Measurements from ENCODE around the gene PARD3B. TPM values are rescaled to one million over a fixed set of nuclear protein-coding genes. Genes with fewer than 3 reads are reported as not detected.

The PARD3B gene
- total and polyA plus RNA-seq, 7 donors, result 0.42 to 6.0 (median 4.8) TPM

DNA sequence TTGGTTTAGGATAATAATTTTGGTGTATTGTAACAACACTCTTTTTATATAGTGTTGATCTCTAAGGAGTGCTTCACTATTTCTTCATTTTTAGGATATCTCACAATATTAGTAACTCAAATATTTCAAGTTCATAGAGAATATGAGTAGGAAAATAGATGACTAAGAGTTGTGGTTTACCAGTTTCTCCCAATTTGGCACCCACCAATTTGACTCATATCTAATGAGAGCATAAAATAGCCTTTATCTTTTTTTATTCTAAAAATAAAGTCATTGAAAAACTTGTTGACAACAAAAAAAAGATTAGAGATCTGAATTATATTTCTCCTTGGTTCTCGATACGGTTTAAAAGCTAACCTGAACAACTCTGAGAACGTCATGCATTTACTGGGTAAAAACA lies 204.0 kb downstream of the PARD3B start:
- TF ChIP-seq, protein P1, sequence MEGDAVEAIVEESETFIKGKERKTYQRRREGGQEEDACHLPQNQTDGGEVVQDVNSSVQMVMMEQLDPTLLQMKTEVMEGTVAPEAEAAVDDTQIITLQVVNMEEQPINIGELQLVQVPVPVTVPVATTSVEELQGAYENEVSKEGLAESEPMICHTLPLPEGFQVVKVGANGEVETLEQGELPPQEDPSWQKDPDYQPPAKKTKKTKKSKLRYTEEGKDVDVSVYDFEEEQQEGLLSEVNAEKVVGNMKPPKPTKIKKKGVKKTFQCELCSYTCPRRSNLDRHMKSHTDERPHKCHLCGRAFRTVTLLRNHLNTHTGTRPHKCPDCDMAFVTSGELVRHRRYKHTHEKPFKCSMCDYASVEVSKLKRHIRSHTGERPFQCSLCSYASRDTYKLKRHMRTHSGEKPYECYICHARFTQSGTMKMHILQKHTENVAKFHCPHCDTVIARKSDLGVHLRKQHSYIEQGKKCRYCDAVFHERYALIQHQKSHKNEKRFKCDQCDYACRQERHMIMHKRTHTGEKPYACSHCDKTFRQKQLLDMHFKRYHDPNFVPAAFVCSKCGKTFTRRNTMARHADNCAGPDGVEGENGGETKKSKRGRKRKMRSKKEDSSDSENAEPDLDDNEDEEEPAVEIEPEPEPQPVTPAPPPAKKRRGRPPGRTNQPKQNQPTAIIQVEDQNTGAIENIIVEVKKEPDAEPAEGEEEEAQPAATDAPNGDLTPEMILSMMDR (IDR thresholded peaks at IDR 0.05), result no peak
- intact Hi-C loops (cut with DNase I), result loop anchor here in 1 of 2 donors (10.0 kb wide), 1 partner anchor 1755 kb away; no protein-coding TSS in a partner anchor
- H3K27me3 ChIP-seq (ENCODE audit: insufficient read depth in 3 of 3, low read length in 2 of 3), result no peaks in the 10 kb centered on the region
- H3K9me3 ChIP-seq, result no peaks in the 10 kb centered on the region
- no peak overlapping the region for H3K4me3 ChIP-seq
- no peak for ATAC-seq
- WGBS, 3 donors, result 81 to 97% (median 86%) methylated on average over 3 of the region's 3 CpGs
- no peak overlapping the region for H3K27ac ChIP-seq
- DNase-seq, result no peak
- H3K36me3 ChIP-seq (ENCODE audit: insufficient read depth in 1 of 2, low read depth in 1 of 2), result no peaks in the 10 kb centered on the region
- H3K4me1 ChIP-seq, result no peaks in the 10 kb centered on the region

DNA sequence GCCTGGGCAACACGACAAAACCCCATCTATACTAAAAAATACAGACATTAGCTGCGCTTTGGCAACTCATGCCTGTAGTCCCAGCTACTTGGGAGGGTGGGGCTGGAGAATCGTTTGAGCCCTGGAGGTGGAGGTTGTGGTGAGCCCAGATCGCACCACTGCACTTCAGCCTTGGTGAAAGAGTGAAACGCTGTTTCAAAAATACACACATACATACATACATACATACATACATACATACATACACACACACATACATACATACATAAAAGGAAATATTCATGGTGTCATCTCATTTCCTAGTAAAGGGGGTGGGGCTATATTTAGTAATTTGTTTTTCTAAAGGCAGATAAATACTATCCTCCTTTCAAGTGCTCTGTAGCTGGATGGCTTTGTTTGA lies 205.1 kb downstream of the PARD3B start:
- Histone ChIP-seq H3K4me1 (no peaks in the 10 kb centered on the region), H3K27me3 (ENCODE audit: insufficient read depth in 3 of 3, low read length in 2 of 3) (no peaks in the 10 kb centered on the region), H3K4me3 (no peak overlapping the region), H3K27ac (no peak overlapping the region), H3K36me3 (ENCODE audit: insufficient read depth in 1 of 2, low read depth in 1 of 2) (no peaks in the 10 kb centered on the region), H3K9me3 (no peaks in the 10 kb centered on the region)
- WGBS, 3 donors, result 92% methylated on average over 5 of the region's 5 CpGs
- DNase-seq (no peak), ATAC-seq (no peak)
- TF ChIP-seq, protein P1 (IDR thresholded peaks at IDR 0.05), result no peak
- intact Hi-C loops (cut with DNase I), result no loop called here

DNA sequence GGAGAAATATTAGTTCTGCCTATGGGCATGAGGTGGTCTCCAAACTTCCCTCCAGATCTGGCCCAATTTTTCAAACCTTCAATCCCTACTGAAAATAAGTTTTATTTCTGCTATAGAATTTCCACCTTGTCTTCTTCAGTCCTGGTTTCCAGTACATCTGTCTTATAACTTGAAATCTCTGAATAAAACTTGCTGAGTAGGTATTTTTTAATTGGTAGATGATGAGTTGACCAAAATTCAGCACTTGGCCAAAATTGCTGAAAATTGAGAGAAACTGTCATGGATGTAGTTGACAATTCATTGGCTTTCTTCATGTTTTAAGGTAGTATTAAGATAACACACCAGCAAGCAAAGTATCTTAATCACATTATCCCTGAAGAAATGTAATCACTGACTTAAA lies 206.2 kb downstream of the PARD3B start:
- Histone ChIP-seq H3K4me3 (no peak overlapping the region), H3K27ac (no peak overlapping the region), H3K27me3 (ENCODE audit: insufficient read depth in 3 of 3, low read length in 2 of 3) (no peaks in the 10 kb centered on the region), H3K4me1 (no peaks in the 10 kb centered on the region), H3K9me3 (no peaks in the 10 kb centered on the region), H3K36me3 (ENCODE audit: insufficient read depth in 1 of 2, low read depth in 1 of 2) (no peaks in the 10 kb centered on the region)
- DNase-seq (no peak), ATAC-seq (no peak)
- intact Hi-C loops (cut with DNase I), result no loop called here
- TF ChIP-seq, protein P1 (IDR thresholded peaks at IDR 0.05), result no peak

DNA sequence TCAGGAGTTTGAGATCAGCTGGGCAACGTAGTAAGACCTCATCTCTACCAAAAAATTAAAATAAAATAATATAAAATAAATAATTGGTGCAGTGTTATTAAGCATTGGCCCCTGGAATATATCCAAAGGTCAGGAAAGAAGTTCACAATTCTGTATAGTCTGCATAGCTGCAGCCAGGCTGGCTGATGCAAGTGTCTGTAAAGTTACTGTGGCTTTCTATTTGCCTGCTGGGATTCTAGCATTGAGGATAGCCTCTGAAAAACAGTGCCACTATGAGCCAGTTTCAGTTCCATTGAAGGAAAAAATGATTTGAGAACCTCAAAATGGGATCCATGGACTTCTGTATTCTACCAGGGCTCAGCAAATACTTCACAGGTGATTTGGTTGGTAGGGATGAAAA lies 208.6 kb downstream of the PARD3B start:
- Histone ChIP-seq H3K27ac (no peak overlapping the region), H3K4me3 (no peak overlapping the region), H3K4me1 (no peaks in the 10 kb centered on the region), H3K9me3 (no peaks in the 10 kb centered on the region), H3K36me3 (ENCODE audit: insufficient read depth in 1 of 2, low read depth in 1 of 2) (no peaks in the 10 kb centered on the region), H3K27me3 (ENCODE audit: insufficient read depth in 3 of 3, low read length in 2 of 3) (no peaks in the 10 kb centered on the region)
- TF ChIP-seq, protein P1 (IDR thresholded peaks at IDR 0.05), result no peak
- intact Hi-C loops (cut with DNase I), result no loop called here
- 90 to 95% (median 92%) methylated on average over 1 of the region's 1 CpG for WGBS, 3 donors
- DNase-seq (no peak), ATAC-seq (no peak)

DNA sequence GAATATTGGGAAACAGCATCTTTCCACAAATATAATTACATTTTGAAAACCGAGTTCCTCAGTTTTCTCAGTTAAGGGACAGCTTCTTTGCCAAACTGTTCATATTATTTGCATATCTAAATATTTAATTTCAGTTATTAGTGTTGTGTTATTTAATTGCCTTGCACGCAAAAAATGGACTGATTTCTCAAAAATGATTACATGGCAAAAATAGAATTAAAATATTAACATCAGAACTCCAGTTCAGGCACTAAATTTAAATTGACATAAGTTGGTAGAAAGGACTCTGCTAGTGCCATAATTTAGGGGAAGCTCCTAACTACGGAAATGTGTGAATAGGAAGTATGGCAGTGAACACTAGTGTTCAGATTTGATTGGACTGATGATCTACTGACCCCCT lies 209.6 kb downstream of the PARD3B start:
- DNase-seq (no peak), ATAC-seq (no peak)
- Histone ChIP-seq H3K36me3 (ENCODE audit: insufficient read depth in 1 of 2, low read depth in 1 of 2) (no peaks in the 10 kb centered on the region), H3K27ac (no peak overlapping the region), H3K4me1 (no peaks in the 10 kb centered on the region), H3K9me3 (no peaks in the 10 kb centered on the region), H3K4me3 (no peak overlapping the region), H3K27me3 (ENCODE audit: insufficient read depth in 3 of 3, low read length in 2 of 3) (no peaks in the 10 kb centered on the region)
- 92 to 94% (median 92%) methylated on average over 3 of the region's 3 CpGs for WGBS, 3 donors
- intact Hi-C loops (cut with DNase I), result no loop called here
- TF ChIP-seq, protein P1 (IDR thresholded peaks at IDR 0.05), result no peak
